Stimulated activated CD8-positive, alpha-beta memory T cell treated with anti-CD3 and anti-CD28 coated beads, Interleukin-12 subunit alpha, Interleukin-12 subunit beta, amount 100 ng/mL, for 24 hours (primary cell): ENCODE data around the gene TEKT4.
"Not testable (repeated sequence)": the region's sequence is repeated elsewhere in the genome, so short reads cannot be mapped to it uniquely, and the experiment has no call there.

Source experiments
- DNase-seq: peaks from one replicate; pipeline ENCODE4 v3.0.0-alpha.2; 2020; ENCODE audit errors: extremely low read depth

TEKT4 gene

DNA sequence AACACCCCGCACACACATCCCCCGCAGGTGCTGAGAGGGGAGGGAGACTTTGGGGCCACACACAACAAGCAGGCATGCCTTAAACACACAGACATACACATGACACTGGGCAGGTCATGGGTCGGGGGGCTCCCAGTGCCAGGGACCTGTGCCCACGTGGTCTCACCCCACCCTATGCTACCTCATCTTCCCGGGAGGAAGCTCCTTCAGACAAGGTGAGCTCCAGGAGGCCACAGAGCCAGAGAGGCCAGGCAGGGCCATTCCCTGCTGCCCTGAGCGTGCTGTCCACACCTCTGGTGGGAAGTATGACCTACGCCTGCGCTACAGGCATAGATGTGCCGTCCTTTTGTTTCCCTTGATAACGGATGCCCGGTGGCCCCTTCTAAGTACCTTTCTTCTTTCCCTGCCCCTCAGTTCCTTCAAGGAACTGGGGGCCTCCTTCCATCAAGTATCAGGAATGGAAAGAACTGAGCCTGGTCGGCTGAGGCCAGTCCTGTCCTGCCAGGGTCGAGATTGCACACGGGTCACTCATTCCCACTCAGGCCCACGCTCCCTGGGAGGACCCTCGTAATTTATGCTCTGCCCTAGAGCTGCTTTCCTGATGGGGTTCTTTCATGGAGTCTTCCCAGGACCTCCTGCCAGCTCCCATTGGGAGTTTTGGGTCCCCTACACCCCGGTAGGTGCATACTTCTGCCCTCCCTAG lies 4.7 kb downstream of the TEKT4 start:
- no peak for DNase-seq

DNA sequence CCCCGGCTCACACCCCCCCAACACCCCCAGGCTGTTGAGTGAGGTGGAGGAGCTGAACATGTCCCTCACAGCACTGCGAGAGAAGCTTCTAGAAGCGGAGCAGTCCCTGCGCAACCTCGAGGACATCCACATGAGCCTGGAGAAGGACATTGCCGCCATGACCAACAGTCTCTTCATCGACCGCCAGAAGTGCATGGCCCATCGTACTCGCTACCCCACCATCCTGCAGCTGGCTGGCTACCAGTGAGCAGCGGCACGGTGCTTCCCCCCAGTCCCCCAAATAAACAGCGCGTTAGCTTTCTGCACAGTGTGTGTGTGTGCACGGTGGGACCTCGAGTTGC lies 5.3 kb downstream of the TEKT4 start:
- no peak for DNase-seq

DNA sequence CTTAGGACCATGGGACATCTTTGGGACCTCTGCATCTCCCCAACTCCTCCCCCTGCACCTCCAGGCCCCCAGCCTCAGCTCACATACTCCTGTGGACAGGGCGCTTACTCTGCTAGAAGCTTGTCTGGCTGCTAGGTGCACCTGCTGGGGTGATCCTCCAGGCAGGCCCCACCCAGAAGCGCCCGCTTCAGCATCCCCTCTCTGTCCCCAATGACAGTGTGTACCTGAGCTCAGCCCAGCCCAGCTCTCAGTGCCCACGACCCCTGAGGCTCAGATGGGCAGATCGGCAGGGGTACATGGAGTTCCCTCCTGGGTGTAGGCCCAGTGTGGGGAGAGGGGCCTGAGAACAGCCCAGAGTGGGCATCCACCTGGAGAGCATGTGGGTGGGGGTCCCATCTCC lies 5.9 kb downstream of the TEKT4 start:
- no peak for DNase-seq

DNA sequence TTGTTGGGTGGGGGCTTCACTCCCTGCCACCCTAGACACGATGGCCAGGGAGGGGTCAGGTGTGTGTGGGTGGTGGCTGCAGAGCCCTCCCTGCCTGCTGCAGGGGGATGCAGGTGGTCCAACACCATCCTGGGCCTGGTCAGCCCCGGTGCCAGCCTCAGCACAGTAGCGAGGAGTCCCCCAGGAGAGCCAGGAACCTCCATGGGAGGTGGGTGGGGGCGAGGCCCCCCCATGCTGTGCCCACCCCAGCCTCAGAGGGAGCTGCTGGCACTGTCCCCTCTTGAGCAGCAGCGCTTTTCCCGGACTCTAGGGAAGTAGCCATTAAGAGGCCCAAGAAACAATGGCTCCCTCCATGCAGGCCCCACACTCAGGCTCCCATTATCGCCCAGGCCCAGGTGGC lies 7.3 kb downstream of the TEKT4 start:
- DNase-seq = not testable (repeated sequence)

DNA sequence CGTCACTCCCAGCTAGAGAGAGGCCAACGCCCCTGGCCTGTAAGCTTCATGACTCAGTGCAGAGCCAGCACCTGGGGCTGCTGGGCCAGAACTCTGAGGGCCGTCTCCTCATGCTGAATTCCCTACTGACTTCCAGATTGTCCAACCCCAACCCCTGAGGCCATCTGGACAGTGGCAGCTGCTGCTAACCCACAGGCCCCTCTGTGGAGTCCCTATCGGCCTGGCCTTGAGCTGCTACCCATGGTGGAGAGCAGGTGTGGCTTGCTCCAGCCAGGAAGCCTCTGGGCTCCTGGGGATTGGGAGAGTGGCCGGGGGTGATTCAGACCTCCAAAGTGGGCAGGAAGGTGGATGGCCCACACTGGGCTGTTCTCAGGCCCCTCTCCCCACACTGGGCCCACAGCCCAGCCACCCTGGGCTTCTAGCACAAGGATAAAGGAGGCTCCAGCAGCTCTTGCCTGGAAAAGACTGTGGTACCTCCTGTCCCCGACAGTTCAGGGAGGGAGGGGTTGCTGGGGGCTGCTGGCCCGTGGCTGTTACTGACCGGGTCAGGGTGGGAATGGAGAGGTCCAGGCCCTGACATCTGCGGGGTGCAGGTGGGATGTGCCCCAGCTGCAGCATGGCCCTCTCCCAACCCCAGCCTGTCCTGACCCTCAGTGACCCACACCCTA lies 8.2 kb downstream of the TEKT4 start:
- no peak for DNase-seq

DNA sequence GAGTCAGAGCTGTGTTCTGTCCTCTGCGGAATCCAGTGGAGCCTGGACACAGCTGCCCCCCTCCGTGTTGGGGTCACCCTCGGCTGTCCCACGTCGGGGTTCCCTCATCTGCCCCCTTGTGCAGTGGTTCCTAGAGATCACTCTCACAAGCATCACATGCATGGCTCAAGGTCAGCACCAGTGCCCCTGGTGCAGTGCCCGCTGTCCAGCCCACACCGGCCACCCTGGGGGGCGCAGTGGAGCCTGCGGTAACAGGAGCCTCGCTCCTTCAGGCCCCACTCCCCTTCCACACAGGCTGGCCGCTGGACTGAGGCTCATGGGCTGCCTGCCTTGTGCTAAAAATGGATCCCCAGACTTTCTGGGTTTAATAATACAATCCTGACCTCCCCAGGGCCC lies 8.8 kb downstream of the TEKT4 start:
- no peak for DNase-seq

DNA sequence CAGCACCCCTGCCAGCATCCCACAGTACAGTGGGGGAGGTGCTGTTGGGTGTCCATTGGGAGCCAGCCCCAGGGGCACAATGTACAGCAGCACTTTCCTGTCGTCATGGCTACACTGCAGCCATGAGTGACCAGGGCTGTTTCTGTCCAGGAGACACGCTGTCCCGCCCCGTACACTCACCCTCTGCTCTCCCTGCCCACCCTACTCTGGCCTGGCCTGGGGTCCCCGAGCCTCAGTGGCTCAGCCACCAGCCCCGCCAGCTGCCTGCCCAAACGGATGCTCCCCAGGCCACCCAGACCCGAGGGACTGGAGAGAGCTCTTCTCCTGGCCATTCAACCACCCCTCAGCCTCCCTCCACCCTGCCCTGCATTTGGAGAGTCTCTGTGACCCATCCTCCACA lies 9.3 kb downstream of the TEKT4 start:
- DNase-seq = no peak

DNA sequence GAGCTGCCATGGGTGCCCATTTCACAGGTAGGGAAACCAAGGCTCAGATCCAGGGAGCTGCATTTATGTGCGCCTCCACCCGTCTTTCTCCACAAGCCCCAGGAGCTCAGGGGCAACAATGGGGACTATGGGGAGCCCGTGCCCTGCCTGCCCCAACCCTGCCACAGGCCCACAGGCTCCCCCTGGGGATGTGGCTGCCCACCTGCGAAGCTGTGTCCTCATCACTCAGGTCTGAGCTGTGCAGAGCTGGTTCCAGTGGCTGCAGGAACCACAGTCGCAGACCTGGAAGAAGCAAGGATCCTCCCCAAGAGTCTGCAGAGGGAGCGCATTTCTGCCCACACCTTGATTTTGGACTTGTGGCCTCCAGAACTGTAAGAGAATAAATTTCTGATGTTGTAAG lies 9.8 kb downstream of the TEKT4 start:
- DNase-seq = no peak

DNA sequence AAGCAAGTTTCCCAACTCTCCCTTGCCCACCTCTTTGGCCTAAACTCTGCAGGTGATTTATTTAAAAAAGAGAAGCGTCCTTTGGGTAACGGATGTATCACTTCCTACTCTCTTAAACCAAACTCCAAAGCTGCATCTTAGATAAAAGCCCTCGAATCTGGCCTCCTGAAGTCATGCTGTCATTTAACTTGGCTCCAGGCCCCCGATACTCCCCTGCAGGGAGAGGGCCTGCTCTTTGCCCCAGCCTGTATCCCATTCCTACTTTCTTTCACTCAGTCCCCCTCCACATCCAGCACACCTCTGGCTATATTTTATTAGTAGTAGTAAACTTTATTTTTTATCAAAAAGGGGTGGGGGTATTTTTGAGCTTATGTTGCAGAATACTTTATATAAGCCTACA lies 19.0 kb downstream of the TEKT4 start:
- DNase-seq = no peak

DNA sequence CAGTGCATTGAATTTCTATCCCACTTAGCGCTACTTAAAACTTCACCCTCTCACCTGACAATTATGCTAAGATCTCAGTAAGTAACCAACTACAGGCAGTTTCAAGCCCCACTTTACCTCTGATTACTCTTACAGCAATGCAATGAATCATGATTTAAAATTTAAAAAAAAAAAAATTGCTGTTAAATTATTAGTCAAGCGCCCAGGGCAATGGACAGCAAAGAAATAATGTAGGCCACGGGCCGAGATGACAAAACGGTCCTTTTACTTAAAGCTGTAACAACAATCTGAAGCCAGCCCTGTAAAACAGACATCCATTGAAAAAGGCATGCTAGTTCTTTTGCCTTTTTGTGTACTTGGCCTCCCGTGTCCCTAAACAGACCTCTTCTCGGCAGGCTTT lies 24.0 kb downstream of the TEKT4 start:
- not testable (repeated sequence) for DNase-seq

DNA sequence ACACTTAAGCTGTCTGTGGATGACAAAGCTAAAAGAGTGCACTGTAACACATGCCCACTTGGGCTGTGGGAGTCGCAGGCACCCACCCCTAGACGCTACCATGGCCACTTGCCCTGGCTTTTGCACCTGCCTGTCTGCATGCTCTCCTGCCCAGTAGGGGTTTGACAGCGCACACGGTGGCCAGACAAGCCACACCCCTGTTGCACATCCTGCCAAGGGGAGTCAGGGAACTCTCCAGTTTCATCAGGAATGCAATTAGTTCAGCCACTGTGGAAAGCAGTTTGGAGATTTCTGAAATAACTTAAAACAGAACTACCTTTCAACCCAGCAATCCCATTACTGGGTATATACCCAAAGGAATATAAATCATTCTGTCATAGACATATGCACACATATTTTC lies 35.7 kb downstream of the TEKT4 start:
- not testable (repeated sequence) for DNase-seq

DNA sequence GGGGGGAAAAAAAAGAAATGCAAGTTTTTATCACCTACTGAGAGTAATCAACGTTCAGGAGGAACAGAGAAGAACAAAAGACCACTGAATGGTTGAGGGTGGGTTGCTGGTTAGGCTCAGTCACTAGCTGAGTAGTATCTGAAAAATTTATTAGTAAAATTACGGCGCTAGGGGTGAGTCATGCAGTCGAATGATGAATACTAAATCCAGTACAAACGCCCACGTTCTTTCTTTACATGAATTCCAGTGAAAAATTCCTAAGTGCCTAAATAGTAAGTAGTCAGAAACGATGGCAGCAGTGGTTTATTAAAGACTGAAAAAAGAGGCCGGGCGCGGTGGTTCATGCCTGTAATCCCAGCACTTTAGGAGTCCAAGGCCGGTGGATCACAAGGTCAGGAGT lies 52.0 kb downstream of the TEKT4 start:
- DNase-seq = no peak

DNA sequence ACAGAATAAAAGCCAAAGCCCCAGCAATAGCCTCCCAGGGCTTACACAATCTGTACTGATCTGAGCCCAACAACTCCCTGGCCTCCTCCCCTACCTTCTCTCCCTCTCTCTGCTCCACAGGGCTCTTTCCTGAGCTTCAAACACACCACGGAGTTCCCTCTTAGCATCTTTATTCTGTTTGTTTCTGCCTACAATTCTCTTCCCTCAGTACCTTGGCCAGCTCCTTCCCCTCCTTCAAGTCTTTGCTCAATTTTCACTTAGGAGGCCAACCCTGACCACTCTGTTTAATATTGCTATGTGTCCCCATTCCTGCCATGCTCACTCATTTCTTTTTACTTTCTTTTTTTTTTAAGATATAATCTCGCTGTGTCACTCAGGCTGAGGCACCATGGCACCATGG lies 53.8 kb downstream of the TEKT4 start:
- not testable (repeated sequence) for DNase-seq
